Measurements from ENCODE around the gene IFI35.
"Not testable (repeated sequence)": the region's sequence is repeated elsewhere in the genome, so short reads cannot be mapped to it uniquely, and the experiment has no call there.

Gene IFI35

GRCh38 chr17:43006639-43007551, at the start of gene IFI35:
IFI35 (plus strand) TSS chr17:43006784; CDS start chr17:43006948, 164 bp downstream.
- peak; percentile 59 for DNase-seq

DNA sequence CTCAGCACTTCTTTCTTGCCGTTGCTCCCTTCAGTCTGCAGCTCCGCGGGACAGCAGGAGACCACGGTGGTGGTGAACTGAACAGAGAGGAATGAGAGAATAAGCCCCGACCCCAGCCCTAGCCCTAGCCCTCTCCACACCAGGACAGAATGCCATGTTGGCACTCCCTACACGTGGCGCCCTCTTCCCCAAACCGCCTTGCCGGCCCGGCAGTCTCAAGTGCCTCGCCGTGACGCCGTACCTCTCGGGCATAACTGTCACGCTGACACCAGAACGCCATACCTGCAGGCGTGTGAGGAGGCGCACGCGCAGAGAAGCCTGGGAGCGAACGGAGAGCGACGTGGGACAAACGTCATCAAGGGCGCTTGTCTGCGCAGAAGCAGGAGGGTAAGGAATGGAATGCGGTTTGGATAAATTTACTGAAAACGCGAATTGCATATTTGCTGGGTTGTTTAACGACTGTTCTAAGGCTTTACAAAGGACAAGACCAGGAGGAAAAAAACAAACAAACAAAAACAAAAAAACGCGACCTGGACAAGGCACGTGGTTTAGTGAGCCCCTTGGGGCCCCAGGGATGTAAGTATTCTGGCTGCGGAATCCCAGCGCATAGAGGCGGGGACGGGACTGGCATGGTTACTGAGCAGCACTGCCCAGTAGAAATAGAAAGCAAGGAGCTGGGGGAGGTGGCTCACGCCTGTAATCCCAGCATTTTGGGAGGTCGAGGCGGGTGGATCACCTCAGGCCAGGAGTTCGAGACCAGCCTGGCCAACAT, 42.2 kb upstream of the IFI35 start, which contains the start of gene AARSD1:
AARSD1 (minus strand) TSS at position 294 of the 772 bp plus-strand sequence; CDS start at position 280, 14 bp downstream.
- peak; percentile 95 for DNase-seq

DNA sequence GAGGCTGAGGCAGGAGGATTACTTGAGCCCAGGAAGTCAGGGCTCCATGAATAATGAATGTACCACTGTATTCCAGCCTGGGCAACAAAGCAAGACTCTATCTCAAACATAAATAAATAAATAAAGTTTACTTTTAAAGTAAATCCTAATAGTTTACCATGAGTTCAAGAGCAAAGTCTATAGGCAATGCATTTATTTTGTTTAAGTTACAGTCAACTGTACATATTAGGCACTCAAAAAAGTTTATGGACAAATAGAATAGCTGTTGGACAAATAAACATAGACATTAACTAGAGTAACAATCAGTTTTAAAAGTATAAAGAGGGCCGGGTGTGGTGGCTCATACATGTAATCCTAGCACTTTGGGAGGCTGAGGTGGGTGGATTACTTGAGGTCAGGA, 38.7 kb upstream of the IFI35 start:
- no peak for DNase-seq

- DNase-seq = no peak
Observed at GRCh38 chr17:42969001-42969581, 37.5 kb upstream of the IFI35 start.

GRCh38 chr17:42971589-42971988, 35.0 kb upstream of the IFI35 start:
- no peak for DNase-seq

DNA sequence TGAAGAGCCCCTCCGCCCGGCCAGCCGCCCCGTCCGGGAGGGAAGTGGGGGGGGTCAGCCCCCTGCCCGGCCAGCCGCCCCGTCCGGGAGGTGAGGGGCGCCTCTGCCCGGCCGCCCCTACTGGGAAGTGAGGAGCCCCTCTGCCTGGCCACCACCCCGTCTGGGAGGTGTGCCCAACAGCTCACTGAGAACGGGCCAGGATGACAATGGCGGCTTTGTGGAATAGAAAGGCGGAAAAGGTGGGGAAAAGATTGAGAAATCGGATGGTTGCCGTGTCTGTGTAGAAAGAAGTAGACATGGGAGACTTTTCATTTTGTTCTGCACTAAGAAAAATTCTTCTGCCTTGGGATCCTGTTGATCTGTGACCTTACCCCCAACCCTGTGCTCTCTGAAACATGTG, 33.3 kb upstream of the IFI35 start:
- DNase-seq = not testable (repeated sequence)

DNA sequence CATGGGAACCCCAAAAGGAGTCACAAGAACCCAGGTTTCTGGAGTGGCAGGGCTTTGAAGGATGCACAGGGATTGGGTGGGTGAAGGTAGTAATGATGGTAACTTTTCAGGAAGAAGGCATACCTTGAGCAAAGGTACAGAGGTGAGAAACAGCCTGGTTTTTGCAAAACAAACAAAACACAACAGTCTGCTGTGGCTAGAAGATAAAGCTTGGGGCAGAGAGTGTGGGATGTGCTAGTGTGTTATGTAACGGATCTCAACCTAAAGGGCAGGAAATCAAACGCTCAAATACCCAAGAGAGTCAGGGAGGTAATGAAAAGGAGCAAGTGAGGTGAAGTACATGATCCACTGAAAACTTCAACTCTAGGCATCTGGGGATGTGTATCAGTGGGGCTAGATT, 31.3 kb upstream of the IFI35 start:
- no peak for DNase-seq

- not testable (repeated sequence) for DNase-seq
Observed at GRCh38 chr17:42975701-42976100, 30.9 kb upstream of the IFI35 start.

DNA sequence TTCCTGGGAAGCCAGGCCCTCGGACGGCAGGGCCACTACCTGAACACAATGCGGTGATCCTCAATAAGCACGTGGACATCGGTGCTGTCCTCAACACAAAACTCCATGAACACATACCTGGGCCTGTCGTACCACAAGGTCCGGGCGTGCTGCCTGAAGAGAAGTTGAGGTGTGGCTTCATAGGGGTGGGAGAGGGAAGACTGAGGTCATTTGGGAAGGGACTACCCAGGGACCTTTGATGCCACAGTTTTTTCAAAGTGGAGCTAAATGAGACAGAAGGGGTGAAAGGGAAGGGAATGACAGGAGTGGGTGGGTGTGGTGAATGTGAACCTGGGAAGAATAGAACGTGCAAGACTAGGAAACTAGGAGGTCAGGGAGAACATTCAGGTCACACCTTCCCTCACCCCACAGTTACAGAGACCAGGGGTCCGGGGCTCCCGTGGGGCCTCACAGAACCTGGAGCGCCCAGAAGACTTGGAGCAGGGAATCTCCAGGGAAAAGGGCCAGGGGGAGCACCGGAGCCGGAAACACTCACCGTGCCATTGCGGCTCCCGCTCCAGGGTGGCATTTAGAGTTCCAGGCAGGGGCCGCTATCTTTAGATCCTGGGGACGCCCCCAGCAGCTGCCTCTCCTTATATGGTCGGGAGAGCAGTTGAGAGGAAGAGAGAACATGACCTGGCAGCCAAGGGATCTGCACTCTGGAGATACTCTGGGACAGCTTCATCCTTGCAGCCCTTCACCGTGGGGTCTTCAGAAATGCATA, 26.9 kb upstream of the IFI35 start, which contains the start of gene PTGES3L:
PTGES3L (minus strand) TSS at position 570 of the 763 bp plus-strand sequence; CDS start at position 543, 27 bp downstream.
- peak; percentile 63 for DNase-seq

DNA sequence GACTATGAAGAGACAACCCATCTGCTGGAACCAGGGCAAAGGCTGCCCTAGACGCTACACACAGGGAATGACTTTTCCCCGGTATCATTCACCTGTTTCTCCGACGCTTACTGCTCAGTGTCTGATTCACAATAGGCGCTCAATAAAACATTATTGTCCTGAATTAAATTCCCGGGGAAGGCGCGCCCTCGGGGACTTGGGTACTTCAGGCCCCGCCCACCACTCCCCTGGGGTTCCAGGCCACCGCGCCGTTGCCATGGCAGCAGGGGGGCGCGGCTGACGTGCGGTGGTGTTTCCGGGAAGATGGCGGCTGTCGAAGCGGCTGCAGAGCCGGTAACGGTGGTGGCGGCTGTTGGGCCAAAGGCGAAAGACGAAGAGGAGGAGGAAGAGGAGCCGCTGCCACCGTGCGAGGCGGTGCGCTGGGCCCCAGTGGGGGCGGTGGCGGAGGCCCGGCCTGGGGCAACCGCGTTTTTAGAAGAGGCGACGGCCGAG, 26.3 kb upstream of the IFI35 start, which contains the start of gene RUNDC1:
RUNDC1 (plus strand) TSS at position 292 of the 492 bp plus-strand sequence; CDS start at position 304, 12 bp downstream.
- peak; percentile 80 for DNase-seq

GRCh38 chr17:42980766-42981397, 25.7 kb upstream of the IFI35 start:
- DNase-seq = peak; percentile 46

DNA sequence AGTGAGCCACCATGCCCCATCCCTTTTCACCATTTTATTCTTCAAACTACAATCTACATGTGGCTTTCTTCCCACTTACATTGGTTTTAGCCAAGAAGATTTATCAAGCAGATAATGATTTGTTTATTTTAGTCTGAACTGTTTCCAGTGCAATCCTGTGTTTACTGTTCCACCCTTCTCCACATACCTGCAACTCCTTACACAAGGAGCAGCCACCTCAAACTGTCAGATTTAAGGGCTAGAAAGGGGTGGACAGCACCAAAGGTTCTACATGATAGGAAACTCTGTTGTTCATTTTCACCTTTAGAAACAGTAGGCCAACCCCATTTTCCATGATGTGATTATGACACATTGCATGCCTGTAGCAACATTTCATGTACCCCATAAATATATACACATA, 24.3 kb upstream of the IFI35 start:
- no peak for DNase-seq

DNA sequence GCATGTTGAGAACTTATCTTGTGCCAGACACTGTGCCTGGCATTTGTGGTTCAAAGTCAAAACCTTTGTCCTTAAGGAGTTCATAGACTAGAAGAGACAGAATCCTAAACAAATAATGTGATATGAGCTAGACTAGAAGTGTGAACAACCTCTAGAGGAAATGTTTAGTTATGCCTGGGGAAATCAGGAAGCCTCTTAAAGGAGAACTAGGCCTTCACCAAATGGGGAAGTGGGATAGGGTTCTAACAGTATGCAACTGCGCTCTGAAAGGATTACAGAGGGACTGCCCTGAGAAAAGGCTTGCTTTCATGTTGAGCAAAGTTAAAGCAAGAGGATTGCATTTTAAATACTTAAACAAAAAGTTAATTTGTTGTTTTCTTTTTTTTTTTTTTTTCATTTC, 21.4 kb upstream of the IFI35 start:
- no peak for DNase-seq

- no peak for DNase-seq
Observed at GRCh38 chr17:42989141-42989540, 17.4 kb upstream of the IFI35 start.

DNA sequence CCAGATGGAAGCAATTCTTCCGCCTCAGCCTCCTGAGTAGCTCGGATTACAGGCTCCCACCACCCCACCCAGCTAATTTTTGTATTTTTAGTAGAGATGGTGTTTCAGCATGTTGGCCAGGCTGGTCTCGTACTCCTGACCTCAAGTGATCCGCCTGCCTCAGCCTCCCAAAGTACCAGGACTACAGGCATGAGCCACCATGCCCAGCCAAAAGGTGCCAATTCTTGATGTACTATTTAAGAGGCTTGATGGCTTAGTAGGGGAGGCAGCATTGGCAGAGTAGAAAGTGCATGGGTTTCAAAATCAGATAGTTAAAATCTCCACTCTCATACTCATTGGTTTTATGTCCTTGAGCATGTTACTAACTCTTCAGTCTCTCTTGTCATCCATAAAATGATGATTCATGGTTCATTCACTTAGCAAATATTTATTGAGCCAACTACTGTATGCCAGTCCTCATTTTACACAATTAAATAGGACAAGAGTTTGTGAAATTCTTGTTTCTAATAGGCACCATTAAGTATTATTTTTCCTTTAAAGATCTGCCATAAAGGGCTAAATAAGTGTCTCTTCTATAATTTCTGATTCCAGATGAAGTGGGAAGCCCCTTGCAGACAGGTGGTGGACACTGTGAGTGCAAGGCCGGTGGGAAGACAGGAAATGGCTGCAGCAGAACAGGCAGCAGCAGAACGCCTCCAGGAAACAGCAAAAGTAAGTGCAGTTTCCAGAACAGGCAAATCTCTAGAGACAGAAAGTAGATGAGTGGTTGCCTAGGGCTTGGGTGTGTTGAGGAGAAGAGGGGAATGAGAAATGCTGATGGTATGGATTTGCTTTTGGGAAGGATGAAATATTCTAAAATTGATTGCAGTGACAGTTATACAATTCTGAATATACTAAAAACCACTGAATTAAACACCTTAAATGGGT, 16.6 kb upstream of the IFI35 start:
- DNase-seq = no peak

DNA sequence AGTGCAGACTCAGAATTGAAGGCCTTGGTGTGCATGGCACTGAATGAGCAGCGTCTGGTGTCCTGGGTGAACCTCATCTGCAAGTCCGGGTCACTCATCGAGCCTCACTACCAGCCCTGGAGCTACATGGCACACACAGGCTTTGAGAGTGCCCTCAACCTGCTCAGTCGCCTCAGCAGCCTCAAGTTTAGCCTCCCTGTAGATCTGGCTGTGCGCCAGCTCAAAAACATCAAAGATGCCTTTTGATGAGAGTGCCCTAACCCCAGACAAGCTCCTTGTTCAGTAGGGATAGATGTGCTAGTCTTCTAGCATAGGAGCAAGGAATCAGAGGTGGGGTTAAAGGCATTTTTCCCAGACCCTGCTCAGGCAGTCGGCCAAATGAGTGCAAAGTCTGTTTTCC, 15.1 kb upstream of the IFI35 start:
- DNase-seq = no peak

- no peak for DNase-seq
Observed at GRCh38 chr17:42992872-42993271, 13.7 kb upstream of the IFI35 start.

- DNase-seq = not testable (repeated sequence)
Observed at GRCh38 chr17:42993913-42994312, 12.7 kb upstream of the IFI35 start.

- no peak for DNase-seq
Observed at GRCh38 chr17:42997390-42997983, 9.1 kb upstream of the IFI35 start.
